Activated CD4-positive, alpha-beta T cell treated with anti-CD3 and anti-CD28 coated beads, Interleukin-2, amount 50 U/mL, for 16 hours (primary cell): ENCODE measurements around the gene TRIM59.

Source experiments
- DNase-seq: peaks from one replicate; pipeline ENCODE4 v3.0.0-alpha.2; 2020

TRIM59 gene

DNA sequence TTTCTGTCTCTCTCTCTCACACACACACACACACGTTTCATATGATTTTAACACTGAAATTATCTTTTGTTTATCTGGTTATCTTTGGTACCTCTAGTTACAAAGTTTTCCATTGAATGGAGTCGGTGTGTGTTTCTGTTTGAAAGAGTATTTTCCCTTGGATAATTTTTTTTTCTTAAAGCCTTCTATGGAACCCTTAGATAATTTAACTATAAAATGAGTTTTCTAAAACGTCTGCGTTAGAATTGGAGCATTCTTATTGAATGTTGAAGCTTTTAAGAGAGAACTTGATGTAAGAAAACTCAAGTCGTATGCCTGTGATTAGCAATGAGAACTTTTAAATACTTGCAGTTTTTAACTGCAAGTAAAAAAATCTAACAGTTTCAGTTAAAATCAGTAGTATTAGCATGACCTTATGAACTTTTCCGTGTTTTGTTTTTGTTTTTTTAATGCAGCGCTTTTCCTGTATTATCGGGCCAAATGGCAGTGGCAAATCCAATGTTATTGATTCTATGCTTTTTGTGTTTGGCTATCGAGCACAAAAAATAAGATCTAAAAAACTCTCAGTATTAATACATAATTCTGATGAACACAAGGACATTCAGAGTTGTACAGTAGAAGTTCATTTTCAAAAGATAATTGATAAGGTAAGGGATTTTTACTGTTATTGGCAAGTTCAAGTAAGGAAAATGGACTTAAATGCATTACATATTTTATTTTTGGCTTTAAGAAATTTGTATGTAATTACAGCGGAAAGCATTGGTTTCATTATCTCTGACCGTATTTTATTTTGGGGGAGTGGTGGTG lies 47.2 kb downstream of the TRIM59 start:
- no peak for DNase-seq

DNA sequence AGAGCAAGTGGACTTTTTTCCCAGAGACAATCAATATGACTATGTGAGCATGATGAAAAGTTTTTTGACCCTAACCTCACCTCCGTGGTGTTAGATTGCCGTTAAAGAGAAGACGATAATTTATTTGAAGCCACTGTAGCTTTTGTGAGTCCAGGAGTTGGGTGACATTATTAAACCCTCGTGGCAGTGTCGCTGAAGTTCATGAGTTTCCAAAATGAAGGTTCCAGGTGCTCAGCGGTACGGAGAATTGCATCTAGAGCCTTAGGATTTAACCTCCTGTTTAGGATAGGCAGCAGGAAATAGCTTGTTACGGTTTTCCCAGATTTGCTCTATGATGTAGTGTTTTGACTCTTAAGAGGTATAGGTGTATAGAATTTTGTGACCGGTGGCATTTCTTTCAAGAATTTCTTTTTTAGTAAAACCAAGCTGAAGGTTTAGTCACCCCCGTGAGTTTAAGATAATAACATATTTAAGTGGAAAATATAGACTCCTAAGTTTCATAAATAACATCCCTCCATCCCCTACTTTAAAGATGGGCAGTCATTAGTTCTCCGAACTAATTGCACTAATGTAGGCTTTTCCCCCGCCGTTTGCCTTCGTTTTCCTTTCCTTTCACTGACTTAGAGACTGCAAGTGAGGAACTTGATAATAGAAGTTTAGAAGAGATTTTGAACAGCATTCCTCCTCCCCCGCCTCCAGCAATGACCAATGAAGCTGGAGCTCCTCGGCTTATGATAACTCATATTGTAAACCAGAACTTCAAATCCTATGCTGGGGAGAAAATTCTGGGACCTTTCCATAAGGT lies 48.1 kb downstream of the TRIM59 start:
- DNase-seq, result peak; percentile 27

DNA sequence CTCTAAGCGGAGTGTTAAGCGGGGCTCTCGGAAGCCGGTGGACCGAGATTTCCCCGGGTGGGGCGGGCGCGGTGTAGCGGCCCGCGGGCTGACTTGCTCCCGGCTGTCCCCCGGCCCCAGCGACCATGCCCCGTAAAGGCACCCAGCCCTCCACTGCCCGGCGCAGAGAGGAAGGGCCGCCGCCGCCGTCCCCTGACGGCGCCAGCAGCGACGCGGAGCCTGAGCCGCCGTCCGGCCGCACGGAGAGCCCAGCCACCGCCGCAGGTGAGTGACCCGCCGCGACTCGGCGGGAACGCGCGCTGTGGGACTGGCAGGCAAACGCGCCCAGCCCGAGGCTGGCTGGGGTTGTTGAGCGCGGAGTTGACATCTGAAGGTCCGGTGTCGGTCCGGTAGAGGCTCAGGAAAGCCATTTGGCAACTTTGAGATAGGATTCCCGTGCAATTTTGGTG lies 48.9 kb downstream of the TRIM59 start:
- peak; percentile 24 for DNase-seq

DNA sequence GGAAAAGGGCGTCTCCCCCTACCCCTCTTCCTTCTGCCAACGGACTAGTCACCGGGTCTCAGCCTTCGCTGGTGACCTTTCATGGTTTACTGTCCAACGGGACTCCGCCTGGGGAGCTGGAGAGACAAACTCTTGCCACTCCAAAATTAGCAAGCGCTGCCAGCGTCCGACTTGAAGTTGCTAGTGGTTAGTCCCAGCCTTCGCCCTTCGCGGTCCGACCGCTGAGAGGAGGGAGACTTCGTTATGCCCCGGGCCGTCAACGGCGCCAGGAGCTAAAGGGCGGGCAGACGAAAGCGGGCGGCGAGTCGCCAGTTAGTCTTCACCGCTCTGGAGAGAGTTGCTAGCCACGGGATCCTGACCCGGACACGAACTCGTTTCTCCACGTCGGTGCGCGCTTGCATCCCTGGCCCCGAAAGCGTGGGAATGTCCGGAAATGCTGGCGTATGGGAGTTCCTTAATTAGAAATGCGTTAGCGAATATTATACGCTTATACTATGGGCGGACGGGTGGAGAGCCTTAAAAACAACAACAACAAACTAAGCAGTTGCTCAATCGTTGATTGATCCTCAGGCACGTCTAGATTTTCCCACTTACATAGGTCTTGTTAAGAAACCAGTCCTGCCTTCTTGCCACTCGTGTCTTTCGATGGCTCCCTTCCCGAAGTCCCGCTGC lies 49.4 kb downstream of the TRIM59 start:
- DNase-seq, result peak; percentile 37

DNA sequence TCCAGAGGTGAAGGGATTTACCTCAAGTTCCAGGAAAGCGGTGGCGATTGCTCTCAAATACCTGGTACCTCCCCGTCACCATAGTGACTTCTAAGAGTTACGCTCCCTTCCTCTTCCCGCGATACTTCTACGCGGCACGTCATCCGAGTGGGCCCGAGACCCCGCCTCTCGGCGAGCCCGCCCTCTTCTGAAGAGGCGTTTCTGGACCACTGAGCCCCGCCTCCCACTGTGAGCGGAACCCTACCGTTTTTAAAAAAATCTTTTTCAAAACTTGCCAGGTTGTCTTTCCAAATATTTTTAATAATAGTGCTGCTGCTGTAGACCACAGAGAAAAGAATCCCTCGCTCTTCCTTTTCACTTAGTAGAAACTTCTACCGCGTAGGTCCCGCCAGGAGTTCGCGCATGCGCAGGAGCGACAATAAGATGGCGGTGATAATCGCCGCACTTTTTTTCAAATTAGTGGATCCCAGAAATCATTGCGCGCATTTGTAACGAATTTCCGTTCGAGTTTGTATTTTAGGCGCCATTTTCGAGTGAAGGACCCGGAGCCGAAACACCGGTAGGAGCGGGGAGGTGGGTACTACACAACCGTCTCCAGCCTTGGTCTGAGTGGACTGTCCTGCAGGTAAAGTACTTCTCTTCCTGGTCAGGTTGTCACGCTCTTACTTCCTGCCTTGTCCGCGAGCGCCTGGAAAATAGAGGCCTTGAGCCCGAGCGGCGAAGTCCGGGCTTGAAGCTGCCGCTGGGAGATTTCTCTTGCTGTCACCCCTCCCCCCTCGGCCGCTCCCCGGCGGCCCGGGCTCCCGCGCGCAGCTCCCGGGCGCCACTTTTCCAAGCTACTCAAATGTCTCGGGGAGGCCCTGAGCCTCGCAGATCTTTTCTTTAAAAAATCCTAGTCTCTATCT lies 50.2 kb downstream of the TRIM59 start, which contains the start of the genes IFT80 and SMC4:
IFT80 (minus strand) TSS at position 101 of the 905 bp plus-strand sequence. CDS start 14,625 bp downstream, outside the sequence.
SMC4 (plus strand) TSS at position 526 of the 905 bp plus-strand sequence. CDS start 1,177 bp downstream, outside the sequence.
- DNase-seq, result peak; percentile 97

DNA sequence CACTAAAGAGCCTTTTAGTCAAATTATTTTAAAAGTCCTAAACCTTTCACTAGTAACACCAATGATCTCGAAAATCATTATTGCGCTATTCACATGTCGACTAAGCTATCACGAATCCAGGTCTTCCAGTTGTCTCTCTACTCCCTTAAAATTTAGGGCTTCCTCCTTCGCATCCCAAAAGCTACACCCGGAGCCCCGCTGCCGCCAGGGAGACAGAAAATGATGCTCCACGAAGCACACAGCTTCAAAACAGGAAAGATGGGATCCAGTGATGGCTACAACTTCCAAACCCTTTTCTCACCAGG lies 50.8 kb downstream of the TRIM59 start:
- no peak for DNase-seq

DNA sequence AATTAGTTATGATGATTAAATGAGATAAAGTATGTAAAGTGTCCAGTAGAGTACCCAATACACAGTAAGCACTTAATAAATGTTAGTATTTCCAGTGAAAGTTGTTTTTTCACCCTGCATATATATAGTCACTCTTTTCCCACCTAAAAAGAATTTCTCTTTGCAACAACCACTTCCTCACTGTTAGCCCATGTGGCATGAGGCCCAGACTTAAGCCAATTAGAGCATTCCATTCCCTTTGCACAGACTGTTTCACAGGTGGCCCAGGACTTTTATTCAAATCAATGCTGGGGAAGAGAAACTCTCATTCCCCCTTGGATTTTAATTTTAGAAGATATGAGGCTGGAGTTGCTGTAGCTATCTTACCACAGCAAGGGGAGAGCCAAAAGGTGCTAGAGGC lies 54.3 kb downstream of the TRIM59 start:
- DNase-seq, result no peak

DNA sequence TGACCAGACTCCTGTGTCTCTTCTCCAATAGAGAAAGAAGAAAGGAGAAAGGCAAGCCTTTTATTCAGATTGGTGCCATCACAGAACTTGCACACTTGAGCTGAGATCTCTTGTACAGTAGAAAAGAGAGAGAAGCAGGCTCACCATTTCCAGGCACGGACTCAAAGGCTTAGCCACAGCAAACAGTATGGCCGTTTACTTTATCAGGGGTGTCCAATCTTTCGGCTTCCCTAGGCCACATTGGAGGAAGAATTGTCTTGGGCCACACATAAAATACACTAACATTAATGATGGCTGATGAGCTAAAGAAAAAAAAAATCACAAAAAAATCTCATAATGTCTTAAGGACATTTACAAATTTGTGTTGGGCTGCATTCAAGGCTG lies 55.6 kb downstream of the TRIM59 start:
- no peak for DNase-seq

DNA sequence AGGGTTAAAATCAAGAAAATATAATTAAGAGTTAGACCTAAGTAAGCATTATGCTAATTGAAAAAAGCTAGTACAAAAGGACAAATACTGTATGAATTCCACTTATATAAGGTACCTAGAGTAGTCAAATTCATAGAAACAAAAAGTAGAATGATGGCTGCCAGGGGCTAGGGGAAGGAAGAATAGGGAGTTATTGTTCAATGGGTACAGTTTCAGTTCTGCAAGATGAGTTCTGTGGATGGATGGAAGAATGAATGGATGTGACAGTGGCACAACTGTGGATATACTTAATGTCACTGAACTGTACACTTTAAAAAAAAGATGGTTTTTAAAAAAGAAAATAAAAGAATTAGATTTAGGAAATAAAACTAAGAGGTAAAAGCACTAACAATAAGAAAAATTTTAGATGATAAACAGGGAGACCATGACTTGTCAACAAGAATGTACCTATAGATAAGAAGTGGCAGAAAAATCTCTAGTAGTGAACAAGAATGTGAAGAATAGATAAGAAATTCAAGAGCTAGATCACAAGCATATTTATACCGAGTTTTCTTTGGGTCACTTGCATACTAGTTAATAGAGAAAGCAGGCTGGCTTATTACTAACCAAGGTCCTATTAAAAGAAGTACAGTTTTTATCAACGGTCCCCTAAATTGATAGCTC lies 56.1 kb downstream of the TRIM59 start:
- no peak for DNase-seq

DNA sequence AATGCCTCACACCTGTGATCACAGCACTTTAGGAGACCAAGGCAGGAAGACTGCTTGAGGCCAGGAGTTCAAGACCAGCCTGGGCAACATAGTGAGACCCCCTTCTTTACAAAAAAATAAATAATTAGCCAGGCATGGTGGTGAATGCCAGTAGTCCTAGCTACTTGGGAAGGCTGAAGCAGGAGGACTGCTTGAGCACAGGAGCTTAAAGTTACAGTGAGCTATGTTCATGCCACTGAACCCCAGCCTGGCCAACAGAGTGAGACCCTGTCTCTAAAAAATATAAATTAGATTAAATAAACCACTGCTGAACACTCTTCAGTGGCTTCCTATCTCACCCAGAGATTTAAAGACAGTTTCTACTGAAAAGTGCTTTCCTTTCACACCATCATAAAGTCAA lies 56.8 kb downstream of the TRIM59 start:
- no peak for DNase-seq

DNA sequence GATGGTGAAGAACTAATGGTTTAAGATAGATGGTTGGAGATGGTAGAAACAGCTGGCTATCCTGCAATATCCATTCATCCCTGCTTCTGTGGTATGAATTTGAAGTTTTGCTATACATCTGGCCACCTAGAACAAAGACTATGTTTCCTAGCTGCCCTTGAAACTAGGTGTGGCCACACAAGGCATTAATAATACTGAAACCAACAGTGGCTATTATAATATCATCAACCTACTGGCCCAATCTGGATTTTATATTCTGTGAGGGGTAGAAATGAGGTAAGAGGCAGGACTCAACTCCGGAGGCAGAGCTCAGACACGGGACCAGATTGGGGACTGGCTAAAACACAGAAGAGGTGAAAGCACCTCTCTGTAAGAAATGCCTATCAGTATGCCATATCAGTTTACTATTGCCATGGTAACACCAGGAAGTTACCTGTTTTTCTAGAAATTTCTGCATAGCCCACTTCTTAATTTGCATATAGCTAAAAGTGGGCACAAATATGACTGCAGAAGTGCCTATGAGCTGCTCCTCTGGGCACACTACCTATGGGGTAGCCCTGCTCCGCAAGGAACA lies 58.9 kb downstream of the TRIM59 start:
- DNase-seq, result no peak
